ENCODE measurements around the gene BRPF1. TPM values are rescaled to one million over a fixed set of nuclear protein-coding genes. Genes with fewer than 3 reads are reported as not detected.

Gene BRPF1
- total and polyA plus RNA-seq, 8 donors: 5.8 to 10.8 (median 8.4) TPM

DNA sequence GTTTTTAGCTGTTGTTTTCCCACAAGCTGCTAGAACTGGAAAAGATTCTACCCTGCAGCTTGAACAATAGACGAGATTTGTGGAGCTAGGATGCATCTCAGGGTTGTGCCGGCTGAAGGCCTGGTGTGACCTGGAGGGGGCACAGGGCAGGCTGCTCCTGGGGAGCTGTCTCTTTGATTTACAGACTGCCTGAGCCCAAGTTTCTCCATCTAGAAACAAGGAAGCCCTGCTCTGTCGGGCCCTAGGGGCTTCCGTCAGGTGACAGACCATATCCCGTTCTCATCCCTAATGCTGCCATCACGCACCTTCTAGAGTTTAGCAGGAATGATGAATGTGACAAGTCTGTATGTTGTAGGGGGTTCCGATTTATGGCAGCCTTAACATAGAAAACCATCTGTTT is 35.8 kb upstream of the BRPF1 start:
- TF ChIP-seq, protein P1, sequence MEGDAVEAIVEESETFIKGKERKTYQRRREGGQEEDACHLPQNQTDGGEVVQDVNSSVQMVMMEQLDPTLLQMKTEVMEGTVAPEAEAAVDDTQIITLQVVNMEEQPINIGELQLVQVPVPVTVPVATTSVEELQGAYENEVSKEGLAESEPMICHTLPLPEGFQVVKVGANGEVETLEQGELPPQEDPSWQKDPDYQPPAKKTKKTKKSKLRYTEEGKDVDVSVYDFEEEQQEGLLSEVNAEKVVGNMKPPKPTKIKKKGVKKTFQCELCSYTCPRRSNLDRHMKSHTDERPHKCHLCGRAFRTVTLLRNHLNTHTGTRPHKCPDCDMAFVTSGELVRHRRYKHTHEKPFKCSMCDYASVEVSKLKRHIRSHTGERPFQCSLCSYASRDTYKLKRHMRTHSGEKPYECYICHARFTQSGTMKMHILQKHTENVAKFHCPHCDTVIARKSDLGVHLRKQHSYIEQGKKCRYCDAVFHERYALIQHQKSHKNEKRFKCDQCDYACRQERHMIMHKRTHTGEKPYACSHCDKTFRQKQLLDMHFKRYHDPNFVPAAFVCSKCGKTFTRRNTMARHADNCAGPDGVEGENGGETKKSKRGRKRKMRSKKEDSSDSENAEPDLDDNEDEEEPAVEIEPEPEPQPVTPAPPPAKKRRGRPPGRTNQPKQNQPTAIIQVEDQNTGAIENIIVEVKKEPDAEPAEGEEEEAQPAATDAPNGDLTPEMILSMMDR (IDR thresholded peaks at IDR 0.05): no peak
- no peak for ATAC-seq
- no peak for FAIRE-seq
- Histone ChIP-seq H3K9me3 (no peaks in the 10 kb centered on the region), H3K4me3 (no peak overlapping the region), H3K27me3 (no peaks in the 10 kb centered on the region), H3K36me3 (peaks cover 0 to 32% (median 7%) of the 10 kb centered on the region in 3 donors), H3K27ac (no peak overlapping the region), H3K4me1 (no peaks in the 10 kb centered on the region)
- 88 to 94% methylated on average over 7 of the region's 7 CpGs for WGBS, 2 donors
- DNase-seq: no peak
- intact Hi-C loops (cut with DNase I): no loop called here

DNA sequence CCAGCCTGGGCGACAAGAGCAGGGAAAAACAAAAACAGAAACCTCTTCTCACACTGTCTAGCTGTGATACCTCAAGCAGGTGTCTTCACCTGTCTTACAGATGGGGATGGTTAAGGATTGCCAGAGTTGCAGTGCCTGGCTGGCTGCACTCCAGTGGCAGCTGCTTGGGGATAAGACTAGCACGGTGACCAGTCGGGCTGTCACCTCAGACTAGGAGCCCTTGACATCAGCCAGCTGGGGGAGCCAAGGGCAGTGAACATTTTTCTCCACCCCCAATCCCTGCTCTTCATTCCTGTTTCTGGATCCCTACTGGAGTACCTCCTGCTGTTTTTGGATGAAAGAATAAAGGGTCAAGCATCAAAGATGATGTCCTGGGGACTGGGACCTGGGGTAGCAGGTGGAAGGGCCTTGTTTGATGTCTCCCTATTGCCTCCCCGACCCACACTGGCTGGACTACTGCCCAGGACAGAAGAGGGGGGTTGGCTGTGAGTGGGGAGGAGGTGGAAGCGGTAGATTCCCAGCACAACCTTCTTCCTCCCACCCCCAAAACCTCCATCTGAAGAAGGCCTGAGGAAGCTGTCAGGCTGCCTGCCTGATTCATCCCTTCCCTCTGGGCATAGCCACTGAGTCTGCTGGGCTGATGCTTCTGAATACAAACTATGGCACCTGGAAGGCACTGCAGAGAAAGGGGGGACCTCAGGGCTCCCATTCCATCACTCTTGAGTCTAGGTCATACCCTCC is 34.9 kb upstream of the BRPF1 start:
- FAIRE-seq: no peak
- H3K9me3 ChIP-seq: no peaks in the 10 kb centered on the region
- no peak for ATAC-seq
- H3K4me1 ChIP-seq: no peaks in the 10 kb centered on the region
- DNase-seq: no peak
- H3K27me3 ChIP-seq: no peaks in the 10 kb centered on the region
- no peak overlapping the region for H3K4me3 ChIP-seq
- peaks cover 0 to 32% (median 7%) of the 10 kb centered on the region in 3 donors for H3K36me3 ChIP-seq
- H3K27ac ChIP-seq: no peak overlapping the region
- intact Hi-C loops (cut with DNase I): no loop called here
- 56 to 67% methylated on average over 5 of the region's 5 CpGs for WGBS, 2 donors
- TF ChIP-seq, protein P1 (IDR thresholded peaks at IDR 0.05): no peak

GRCh38 chr3:9697892-9698291 is 33.6 kb upstream of the BRPF1 start:
- Histone ChIP-seq H3K27ac (no peak overlapping the region), H3K27me3 (no peaks in the 10 kb centered on the region), H3K36me3 (peaks cover 0 to 25% (median 7%) of the 10 kb centered on the region in 3 donors), H3K4me1 (no peaks in the 10 kb centered on the region), H3K4me3 (no peak overlapping the region), H3K9me3 (no peaks in the 10 kb centered on the region)
- 71 to 84% methylated on average over 4 of the region's 4 CpGs for WGBS, 2 donors
- TF ChIP-seq, protein P1 (IDR thresholded peaks at IDR 0.05): no peak
- ATAC-seq (no peak), FAIRE-seq (no peak), DNase-seq (no peak)
- intact Hi-C loops (cut with DNase I): no loop called here

DNA sequence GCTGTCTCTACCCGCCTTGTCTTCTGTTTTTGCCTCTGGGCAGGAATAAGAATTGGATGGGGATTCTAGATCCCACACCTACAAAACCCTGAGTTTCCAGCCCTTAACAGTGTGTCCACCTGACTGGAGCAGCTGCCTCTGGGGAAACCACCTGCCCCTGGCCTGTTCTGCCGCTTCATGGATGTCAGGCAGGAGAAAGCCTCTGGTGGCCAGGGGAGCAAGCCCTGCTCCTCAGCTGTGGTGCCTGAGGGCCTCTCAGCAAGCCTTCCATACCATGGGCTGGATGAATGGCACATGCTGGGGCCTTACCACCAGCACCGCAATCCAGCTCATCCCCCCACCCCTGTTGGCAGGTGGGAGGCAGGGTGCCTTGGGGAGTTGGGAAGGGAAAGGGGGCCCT is 33.2 kb upstream of the BRPF1 start:
- no peak for ATAC-seq
- no peak for FAIRE-seq
- no peak overlapping the region for H3K4me3 ChIP-seq

More for the DNA sequence above, 33.2 kb upstream of the BRPF1 start:
- H3K36me3 ChIP-seq: peaks cover 0 to 24% (median 7%) of the 10 kb centered on the region in 3 donors
- no peaks in the 10 kb centered on the region for H3K4me1 ChIP-seq
- 94 to 97% methylated on average over 3 of the region's 3 CpGs for WGBS, 2 donors
- TF ChIP-seq, protein P1 (IDR thresholded peaks at IDR 0.05): no peak
- no peak for DNase-seq
- H3K9me3 ChIP-seq: no peaks in the 10 kb centered on the region
- intact Hi-C loops (cut with DNase I): no loop called here
- no peaks in the 10 kb centered on the region for H3K27me3 ChIP-seq
- H3K27ac ChIP-seq: no peak overlapping the region
